Measurements from ENCODE around the gene PLAAT3.

DNA sequence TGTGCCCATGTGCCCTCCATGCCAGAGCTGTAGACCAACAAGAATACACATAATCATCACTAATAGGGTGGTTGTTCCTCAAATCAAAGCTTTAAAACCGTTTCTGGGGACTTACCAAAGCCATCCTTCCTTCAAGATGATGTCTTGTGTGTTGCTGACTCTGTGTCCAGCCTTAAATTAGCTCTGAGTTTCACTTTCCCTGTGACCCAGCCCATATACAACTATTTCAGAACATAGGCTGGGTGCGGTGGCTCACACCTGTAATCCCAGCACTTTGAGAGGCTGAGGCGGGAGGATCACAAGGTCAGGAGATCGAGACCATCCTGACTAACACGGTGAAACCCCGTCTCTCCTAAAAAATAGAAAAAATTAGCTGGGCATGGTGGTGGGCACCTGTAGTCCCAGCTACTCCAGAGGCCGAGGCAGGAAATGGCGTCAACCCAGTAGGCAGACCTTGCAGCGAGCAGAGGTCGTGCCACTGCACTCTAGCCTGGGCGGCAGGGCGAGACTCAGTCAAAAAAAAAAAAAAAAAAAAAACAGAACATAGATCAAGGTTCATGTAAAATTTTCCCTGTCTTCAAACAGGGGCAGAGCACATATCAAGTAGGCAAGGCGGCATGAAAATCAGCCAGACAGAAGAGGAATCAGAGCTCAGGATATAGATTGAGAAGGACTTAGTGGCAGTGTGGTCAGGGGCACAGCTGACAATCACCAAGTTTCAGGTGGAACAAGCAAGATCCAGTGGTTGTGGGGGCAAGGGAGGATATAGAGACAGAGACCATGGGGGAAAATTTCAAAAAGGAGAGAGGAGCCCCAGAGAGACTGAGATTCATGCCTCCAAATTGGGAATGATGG, 50.8 kb downstream of the PLAAT3 start, which contains the start of gene PLAAT2:
- TF ChIP-seq, protein P1, sequence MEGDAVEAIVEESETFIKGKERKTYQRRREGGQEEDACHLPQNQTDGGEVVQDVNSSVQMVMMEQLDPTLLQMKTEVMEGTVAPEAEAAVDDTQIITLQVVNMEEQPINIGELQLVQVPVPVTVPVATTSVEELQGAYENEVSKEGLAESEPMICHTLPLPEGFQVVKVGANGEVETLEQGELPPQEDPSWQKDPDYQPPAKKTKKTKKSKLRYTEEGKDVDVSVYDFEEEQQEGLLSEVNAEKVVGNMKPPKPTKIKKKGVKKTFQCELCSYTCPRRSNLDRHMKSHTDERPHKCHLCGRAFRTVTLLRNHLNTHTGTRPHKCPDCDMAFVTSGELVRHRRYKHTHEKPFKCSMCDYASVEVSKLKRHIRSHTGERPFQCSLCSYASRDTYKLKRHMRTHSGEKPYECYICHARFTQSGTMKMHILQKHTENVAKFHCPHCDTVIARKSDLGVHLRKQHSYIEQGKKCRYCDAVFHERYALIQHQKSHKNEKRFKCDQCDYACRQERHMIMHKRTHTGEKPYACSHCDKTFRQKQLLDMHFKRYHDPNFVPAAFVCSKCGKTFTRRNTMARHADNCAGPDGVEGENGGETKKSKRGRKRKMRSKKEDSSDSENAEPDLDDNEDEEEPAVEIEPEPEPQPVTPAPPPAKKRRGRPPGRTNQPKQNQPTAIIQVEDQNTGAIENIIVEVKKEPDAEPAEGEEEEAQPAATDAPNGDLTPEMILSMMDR (IDR thresholded peaks at IDR 0.05): no peak
- TF ChIP-seq POLR2A (IDR thresholded peaks at IDR 0.05): no peak
- TF ChIP-seq EP300 (IDR thresholded peaks at IDR 0.05): no peak

All from suprapubic skin (tissue), 3 donors.